HepG2 (cell line): ENCODE data around the gene MECR. TPM values are rescaled to one million over a fixed set of nuclear protein-coding genes. Genes with fewer than 3 reads are reported as not detected.

Experiments used
- ATAC-seq: fragments of 200-7000 bp; cut with Tn5 transposase; 3 replicates; pipeline ENCODE4 v1.9.1; 2020; ENCODE audit warnings: mild to moderate bottlenecking, moderate library complexity
- BruUV-seq: library from RNA; stranded (reverse); fragments of 400-500 nt; replicated peaks from 2 replicates; lab custom pipeline; 2021; lab: Mats Ljungman, UMichigan
- CTCF ChIA-PET: fragments of 300-600 bp; formaldehyde crosslinking; extraction: SDS; loops from one replicate; lab custom pipeline; 2021; ENCODE audit warnings: low total read pairs, inconsistent platforms, low intra/inter-chr PET ratio; lab: Yijun Ruan, JAX
- POLR2A ChIA-PET: fragments of 350-600 bp; sonication (Branson Sonifier 250); formaldehyde crosslinking; loops from one replicate; lab custom pipeline; 2020; ENCODE audit warnings: antibody characterized with exemption, inconsistent platforms; lab: Yijun Ruan, JAX
- DNase-seq: peaks from one replicate; pipeline ENCODE4 v3.0.0-alpha.2; 2015; ENCODE audit warnings: low spot score
- FAIRE-seq: peaks from 3 replicates; lab custom pipeline; 2011; peaks lifted over from hg19 to GRCh38; lab: Jason Lieb, UNC
- H2AFZ ChIP-seq: one replicate; pipeline ENCODE4 v1.6.1; 2011; ENCODE audit warnings: low read length, inconsistent platforms
- H3K27ac ChIP-seq: fragments of 300-600 bp; 3 replicates; pipeline ENCODE4 v1.8.0; 2011; ENCODE audit warnings: mixed run types, mild to moderate bottlenecking, mixed read lengths, low read length, inconsistent platforms; ENCODE audit not compliant: insufficient read depth; ENCODE audit errors: extremely low read length
- H3K27me3 ChIP-seq, 2 experiments: fragments of 200-600 bp in 1 of 2; 2 replicates in 1 of 2; 3 replicates in 1 of 2; pipeline versions ENCODE4 v1.6.0 to v1.8.0; 2011; ENCODE audit warnings: low read length in 2 of 2, mild to moderate bottlenecking in 2 of 2, moderate library complexity in 2 of 2, inconsistent platforms in 1 of 2; ENCODE audit not compliant: insufficient read depth in 2 of 2, control insufficient read depth in 1 of 2
- H3K36me3 ChIP-seq, 2 experiments: fragments of 200-600 bp in 1 of 2; replicated peaks in 1 of 2; 2 replicates in 1 of 2; 3 replicates in 1 of 2; pipeline versions ENCODE4 v1.5.1 to v1.8.0; 2011; ENCODE audit warnings: low read length in 2 of 2, inconsistent platforms in 1 of 2; ENCODE audit not compliant: insufficient read depth in 2 of 2, control insufficient read depth in 1 of 2
- H3K4me1 ChIP-seq: 2 replicates; pipeline ENCODE4 v1.5.1; 2012; ENCODE audit warnings: low read length, inconsistent platforms; ENCODE audit not compliant: insufficient read depth
- H3K4me2 ChIP-seq: 2 replicates; pipeline ENCODE4 v1.6.0; 2011; ENCODE audit warnings: low read depth, low read length, inconsistent platforms
- H3K4me3 ChIP-seq, 3 experiments: fragments of 200-600 bp in 1 of 3; sonication (generic), shearing (Covaris generic) in 1 of 3; replicated peaks in 1 of 3; 2 replicates each; pipeline ENCODE4 v1.5.1; 2011 to 2016; ENCODE audit warnings: low read length in 3 of 3, inconsistent platforms in 2 of 3, low read depth in 2 of 3, mild to moderate bottlenecking in 2 of 3, control low read depth in 1 of 3, mixed read lengths in 1 of 3; ENCODE audit not compliant: insufficient read depth in 1 of 3
- H3K79me2 ChIP-seq: one replicate; pipeline ENCODE4 v1.6.1; 2011; ENCODE audit warnings: low read length, inconsistent platforms; ENCODE audit not compliant: insufficient read depth
- H3K9ac ChIP-seq: 2 replicates; pipeline ENCODE4 v1.6.0; 2011; ENCODE audit warnings: mild to moderate bottlenecking, low read depth, low read length, inconsistent platforms; ENCODE audit not compliant: insufficient read depth
- H3K9me3 ChIP-seq: 2 replicates; pipeline ENCODE4 v1.5.1; 2012; ENCODE audit warnings: mild to moderate bottlenecking, low read length
- H4K20me1 ChIP-seq: 2 replicates; pipeline ENCODE4 v1.6.0; 2011; ENCODE audit warnings: inconsistent platforms, mild to moderate bottlenecking, low read length, moderate library complexity; ENCODE audit not compliant: insufficient read depth
- ARID3A ChIP-seq: IDR thresholded peaks from 2 replicates; pipeline ENCODE4 v1.6.1; 2012; ENCODE audit warnings: low read depth, low read length, improper control_type of control experiment
- ERF ChIP-seq: IDR thresholded peaks from 2 replicates; pipeline ENCODE4 v1.6.1; 2018; ENCODE audit warnings: missing biosample characterization, missing genetic modification reagents
- ISX ChIP-seq: sonication (generic); formaldehyde crosslinking; conservative IDR thresholded peaks from 2 replicates; pipeline ENCODE4 v1.5.0; 2020; ENCODE audit warnings: missing genetic modification reagents
- KAT8 ChIP-seq: IDR thresholded peaks from 2 replicates; pipeline ENCODE4 v1.6.1; 2016; ENCODE audit warnings: missing genetic modification reagents, missing compliant biosample characterization
- MIXL1 ChIP-seq: IDR thresholded peaks from 2 replicates; pipeline ENCODE4 v1.6.1; 2016
- RARA ChIP-seq: IDR thresholded peaks from 2 replicates; pipeline ENCODE4 v1.6.1; 2016; ENCODE audit warnings: missing genetic modification reagents, missing compliant biosample characterization
- U2AF2 ChIP-seq: fragments of 200-400 bp; formaldehyde crosslinking; IDR thresholded peaks from 2 replicates; pipeline ENCODE4 v1.6.1; 2017; ENCODE audit warnings: low read depth, mild to moderate bottlenecking, low read length
- ZFP41 ChIP-seq: sonication (generic); formaldehyde crosslinking; IDR thresholded peaks from 2 replicates; pipeline ENCODE4 v1.4.0; 2020; ENCODE audit warnings: mild to moderate bottlenecking, missing genetic modification reagents, borderline replicate concordance
- ZNF577 ChIP-seq: sonication (generic); formaldehyde crosslinking; IDR thresholded peaks from 2 replicates; pipeline ENCODE4 v1.4.0; 2020; ENCODE audit warnings: mild to moderate bottlenecking, low read depth, missing genetic modification reagents, borderline replicate concordance
- ZNF609 ChIP-seq: sonication (generic); formaldehyde crosslinking; IDR thresholded peaks from 2 replicates; pipeline ENCODE4 v1.4.0; 2020; ENCODE audit warnings: mild to moderate bottlenecking, missing genetic modification reagents, borderline replicate concordance
- ZNF75D ChIP-seq: sonication (generic); formaldehyde crosslinking; IDR thresholded peaks from 2 replicates; pipeline ENCODE4 v1.8.1; 2023; ENCODE audit warnings: missing genetic modification reagents, mild to moderate bottlenecking, borderline replicate concordance
- ZNF773 ChIP-seq: sonication (generic); formaldehyde crosslinking; IDR thresholded peaks from 2 replicates; pipeline ENCODE4 v1.4.0; 2020; ENCODE audit warnings: missing genetic modification reagents, borderline replicate concordance
- WGBS: methylation state at CpG from one replicate; pipeline ENCODE4 v1.1.6; 2017; ENCODE audit warnings: low lambda C conversion rate; 5-methylcytosine and 5-hydroxymethylcytosine counted together
- in situ Hi-C: cut with HindIII; loops from 2 replicates; pipeline ENCODE4 v1.10.0; 2017; ENCODE audit warnings: low pct_unique_long_range_greater_than_20kb; ENCODE audit not compliant: extremely low pct_ligation_motif_present
- intact Hi-C: fragments of 100-400 bp; cut with micrococcal nuclease; formaldehyde crosslinking; loops from one replicate; pipeline ENCODE4 v1.10.0; 2022; ENCODE audit not compliant: unreplicated experiment
- polyA plus RNA-seq, 8 experiments: library from polyadenylated mRNA; depleted of rRNA in 3 of 8; stranded (reverse) in 7 of 8; unstranded in 1 of 8; fragments of >200 nt; fragmentation: Illumina TruSeq in 4 of 8; extraction: Trizol in 4 of 8; gene quantifications; 2 replicates each; pipeline versions ENCODE4 v1.2.1 to v1.2.3, GENCODE V29; 2011 to 2016; ENCODE audit warnings: low read depth in 4 of 8, missing spikeins in 1 of 8, mixed read lengths in 1 of 8; ENCODE audit not compliant: insufficient read depth in 1 of 8
- total RNA-seq, 5 experiments: library from RNA; depleted of rRNA; stranded (reverse); fragments of >200 nt; fragmentation: Illumina TruSeq; extraction: Trizol; gene quantifications; 2 replicates each; pipeline ENCODE4 v1.2.3, GENCODE V29; 2016; ENCODE audit warnings: low read depth in 1 of 5

MECR gene
- total and polyA plus RNA-seq, 2 of the 13 experiments (the other 11 are each of a cell fraction or from before 2014, with no cell fraction given) = 18.8 to 24.9 TPM

- intact Hi-C loops = no loop called here
- Histone ChIP-seq H3K27me3 (no peaks in the 10 kb centered on the region; a peak in 1 of 5 replicates), H3K9me3 (no peaks in the 10 kb centered on the region)
- no peak for ATAC-seq
- no peak for TF ChIP-seq ZNF577 (CRISPR knock-in tag)
- TF ChIP-seq ARID3A = no peak
- no peak for TF ChIP-seq ZFP41
- TF ChIP-seq ZNF773 (CRISPR knock-in tag) = no peak
- TF ChIP-seq ZNF75D = no peak
- no peak for TF ChIP-seq KAT8 (CRISPR knock-in tag)
- TF ChIP-seq RARA (CRISPR knock-in tag) = no peak
- TF ChIP-seq ZNF609 (CRISPR knock-in tag) = no peak
- no peak for TF ChIP-seq MIXL1 (CRISPR knock-in tag)
- no peak for TF ChIP-seq U2AF2
- TF ChIP-seq ERF (CRISPR knock-in tag) = no peak
- TF ChIP-seq ISX (CRISPR knock-in tag) = no peak
- TF ChIP-seq, all 625 proteins: peak for 0
- no peak overlapping the region for H3K9ac ChIP-seq
- FAIRE-seq (no peak), DNase-seq (no peak)
- no peak overlapping the region for H2AFZ ChIP-seq
- no TSS peak for BruUV-seq
- H3K27ac ChIP-seq = no peak overlapping the region
- H3K4me1 ChIP-seq = peaks cover 60% of the 10 kb centered on the region
- in situ Hi-C loops = no loop called here
- no peak overlapping the region for H3K4me2 ChIP-seq
- no peaks in the 10 kb centered on the region; a peak in 3 of 5 replicates for H3K36me3 ChIP-seq
- H3K79me2 ChIP-seq = peaks cover 16% of the 10 kb centered on the region
- ChIA-PET CTCF (no interaction called here), POLR2A (no interaction called here)
- no peak overlapping the region for H3K4me3 ChIP-seq
- 93% methylated on average over 4 of the region's 5 CpGs for WGBS
- H4K20me1 ChIP-seq = no peaks in the 10 kb centered on the region
Observed at GRCh38 chr1:29227511-29227910, 3.2 kb downstream of the MECR start.
